ENCODE data around the gene SLC12A8. TPM values are rescaled to one million over a fixed set of nuclear protein-coding genes. Genes with fewer than 3 reads are reported as not detected.

SLC12A8 gene
- total and polyA plus RNA-seq, 10 of the 15 experiments (the other 5 are each of a cell fraction or from before 2014, with no cell fraction given), result 2.5 to 71.6 (median 50.1) TPM

DNA sequence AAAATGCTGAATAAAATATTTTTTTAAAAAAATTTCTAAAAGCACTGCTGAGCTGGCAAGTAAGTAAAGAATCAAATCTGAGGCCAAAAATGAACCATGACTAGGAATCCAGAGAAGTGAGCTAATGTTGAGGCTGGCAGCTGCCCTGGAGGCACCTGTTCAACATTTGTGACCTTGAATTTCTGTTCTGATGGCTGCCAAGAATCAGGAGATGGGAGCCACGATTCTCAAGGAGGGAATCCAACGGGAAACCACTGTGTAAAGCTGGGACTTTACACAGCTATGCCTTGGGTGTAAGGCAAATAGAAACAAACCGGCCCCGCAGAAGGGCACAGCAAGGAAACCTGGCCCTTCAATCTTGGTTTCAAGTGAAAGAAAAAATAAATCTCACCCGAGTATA is 179.4 kb downstream of the SLC12A8 start:
- CTCF ChIA-PET, result interaction anchor here (0.6 to 1.8 kb wide), 6 partner anchors 9 to 553 kb away, joined by 3 to 5 read pairs (median 3); no protein-coding TSS in a partner anchor
- SMC1A ChIA-PET (ENCODE audit: uncharacterized antibody, unreplicated experiment), result interaction anchor here (1.4 kb wide), 1 partner anchor 9 kb away, joined by 3 read pairs; no protein-coding TSS in a partner anchor
- no TSS peak for BruUV-seq (replicated peaks)
- no peak for DNase-seq (ENCODE audit: low read depth, low spot score)
- Histone ChIP-seq H3K9me3 (replicated peaks; ENCODE audit: control insufficient read depth, insufficient read depth, low read length) (peaks cover 42% of the 10 kb centered on the region), H3K4me3 (no peak overlapping the region), H3K27ac (ENCODE audit: control insufficient read depth, insufficient read depth) (no peak overlapping the region), H3K36me3 (ENCODE audit: control insufficient read depth in 2 of 2, insufficient read depth in 2 of 2, low read length in 1 of 2) (peaks cover 9 to 12% of the 10 kb centered on the region in 2 experiments; a peak in 3 of 4 replicates), H3K79me2 (ENCODE audit: control insufficient read depth, insufficient read depth, low read length) (peaks cover 27% of the 10 kb centered on the region), H4K20me1 (ENCODE audit: control insufficient read depth, insufficient read depth) (0 out of 2 replicates have a peak, but pooled peaks cover 2% of the 10 kb centered on the region), H2AFZ (ENCODE audit: control insufficient read depth, low read depth, low read length) (no peak overlapping the region), H3K4me2 (ENCODE audit: control insufficient read depth, insufficient read depth) (no peak overlapping the region), H3K9ac (ENCODE audit: control insufficient read depth, insufficient read depth, low read length) (no peak overlapping the region), H3K4me1 (ENCODE audit: control insufficient read depth, insufficient read depth, low read length) (peaks cover 11% of the 10 kb centered on the region), H3K27me3 (replicated peaks in 1 of 2; ENCODE audit: control insufficient read depth in 2 of 2, insufficient read depth in 2 of 2, low read length in 1 of 2) (no peaks in the 10 kb centered on the region)
- no peak for ATAC-seq
- 90% methylated on average over 5 of the region's 5 CpGs for WGBS (ENCODE audit: insufficient coverage, insufficient replicate concordance, low lambda C conversion rate, missing lambda C conversion rate)
- in situ Hi-C loops (cut with MboI), result no loop called here
- POLR2A ChIA-PET, result interaction anchor here (0.6 kb wide), 1 partner anchor 93 kb away, joined by 3 read pairs; no protein-coding TSS in a partner anchor
- TF ChIP-seq, protein P1, sequence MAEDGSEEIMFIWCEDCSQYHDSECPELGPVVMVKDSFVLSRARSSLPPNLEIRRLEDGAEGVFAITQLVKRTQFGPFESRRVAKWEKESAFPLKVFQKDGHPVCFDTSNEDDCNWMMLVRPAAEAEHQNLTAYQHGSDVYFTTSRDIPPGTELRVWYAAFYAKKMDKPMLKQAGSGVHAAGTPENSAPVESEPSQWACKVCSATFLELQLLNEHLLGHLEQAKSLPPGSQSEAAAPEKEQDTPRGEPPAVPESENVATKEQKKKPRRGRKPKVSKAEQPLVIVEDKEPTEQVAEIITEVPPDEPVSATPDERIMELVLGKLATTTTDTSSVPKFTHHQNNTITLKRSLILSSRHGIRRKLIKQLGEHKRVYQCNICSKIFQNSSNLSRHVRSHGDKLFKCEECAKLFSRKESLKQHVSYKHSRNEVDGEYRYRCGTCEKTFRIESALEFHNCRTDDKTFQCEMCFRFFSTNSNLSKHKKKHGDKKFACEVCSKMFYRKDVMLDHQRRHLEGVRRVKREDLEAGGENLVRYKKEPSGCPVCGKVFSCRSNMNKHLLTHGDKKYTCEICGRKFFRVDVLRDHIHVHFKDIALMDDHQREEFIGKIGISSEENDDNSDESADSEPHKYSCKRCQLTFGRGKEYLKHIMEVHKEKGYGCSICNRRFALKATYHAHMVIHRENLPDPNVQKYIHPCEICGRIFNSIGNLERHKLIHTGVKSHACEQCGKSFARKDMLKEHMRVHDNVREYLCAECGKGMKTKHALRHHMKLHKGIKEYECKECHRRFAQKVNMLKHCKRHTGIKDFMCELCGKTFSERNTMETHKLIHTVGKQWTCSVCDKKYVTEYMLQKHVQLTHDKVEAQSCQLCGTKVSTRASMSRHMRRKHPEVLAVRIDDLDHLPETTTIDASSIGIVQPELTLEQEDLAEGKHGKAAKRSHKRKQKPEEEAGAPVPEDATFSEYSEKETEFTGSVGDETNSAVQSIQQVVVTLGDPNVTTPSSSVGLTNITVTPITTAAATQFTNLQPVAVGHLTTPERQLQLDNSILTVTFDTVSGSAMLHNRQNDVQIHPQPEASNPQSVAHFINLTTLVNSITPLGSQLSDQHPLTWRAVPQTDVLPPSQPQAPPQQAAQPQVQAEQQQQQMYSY (CRISPR knock-in tag; IDR thresholded peaks at IDR 0.05), result no peak
- TF ChIP-seq TBL1XR1 (IDR thresholded peaks at IDR 0.05; ENCODE audit: low read depth, low read length) (no peak), TCF12 (IDR thresholded peaks at IDR 0.05; ENCODE audit: low read depth, low read length) (no peak), CREM (IDR thresholded peaks at IDR 0.05; ENCODE audit: low read depth) (no peak), GATAD2B (conservative IDR thresholded peaks at IDR 0.05; ENCODE audit: low read depth) (no peak), PAX5 (IDR thresholded peaks at IDR 0.05; ENCODE audit: borderline replicate concordance, low read depth, low read length) (no peak), SRF (IDR thresholded peaks at IDR 0.05; ENCODE audit: low read depth in 2 of 2, low read length in 2 of 2) (no peak), HDGF (IDR thresholded peaks at IDR 0.05) (no peak), IKZF1 (conservative IDR thresholded peaks at IDR 0.05) (no peak), STAT1 (conservative IDR thresholded peaks at IDR 0.05) (no peak), SP1 (IDR thresholded peaks at IDR 0.05; ENCODE audit: low read depth, low read length) (no peak), CBFB (IDR thresholded peaks at IDR 0.05; ENCODE audit: low read depth) (no peak), POU2F2 (IDR thresholded peaks at IDR 0.05; ENCODE audit: borderline replicate concordance, low read depth, low read length) (no peak), CBX3 (IDR thresholded peaks at IDR 0.05; ENCODE audit: borderline replicate concordance, low read depth) (no peak)
- TF ChIP-seq, protein P2, sequence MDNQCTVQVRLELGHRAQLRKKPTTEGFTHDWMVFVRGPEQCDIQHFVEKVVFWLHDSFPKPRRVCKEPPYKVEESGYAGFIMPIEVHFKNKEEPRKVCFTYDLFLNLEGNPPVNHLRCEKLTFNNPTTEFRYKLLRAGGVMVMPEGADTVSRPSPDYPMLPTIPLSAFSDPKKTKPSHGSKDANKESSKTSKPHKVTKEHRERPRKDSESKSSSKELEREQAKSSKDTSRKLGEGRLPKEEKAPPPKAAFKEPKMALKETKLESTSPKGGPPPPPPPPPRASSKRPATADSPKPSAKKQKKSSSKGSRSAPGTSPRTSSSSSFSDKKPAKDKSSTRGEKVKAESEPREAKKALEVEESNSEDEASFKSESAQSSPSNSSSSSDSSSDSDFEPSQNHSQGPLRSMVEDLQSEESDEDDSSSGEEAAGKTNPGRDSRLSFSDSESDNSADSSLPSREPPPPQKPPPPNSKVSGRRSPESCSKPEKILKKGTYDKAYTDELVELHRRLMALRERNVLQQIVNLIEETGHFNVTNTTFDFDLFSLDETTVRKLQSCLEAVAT (IDR thresholded peaks at IDR 0.05), result no peak
- intact Hi-C loops (cut with micrococcal nuclease; ENCODE audit: unreplicated experiment), result no loop called here
- no peak for FAIRE-seq
- RAD21 ChIA-PET (ENCODE audit: unreplicated experiment), result interaction anchor here (1.1 kb wide), 1 partner anchor 408 kb away, joined by 3 read pairs; no protein-coding TSS in a partner anchor
